MM.1S (cell line): Measurements from ENCODE around the gene ZNF791.

Source experiments
- CTCF ChIP-seq: fragments of 300-600 bp; sonication (generic); IDR thresholded peaks from 2 replicates; pipeline ENCODE4 v1.5.1; 2016; ENCODE audit warnings: antibody characterized with exemption, low read length, mixed read lengths
- EZH2 ChIP-seq: fragments of 300-600 bp; sonication (generic); optimal IDR thresholded peaks from 2 replicates; pipeline ENCODE3; 2017; ENCODE audit warnings: low read depth, mild to moderate bottlenecking, antibody characterized with exemption, low read length, mixed read lengths

- no peak for TF ChIP-seq CTCF
- no peak for TF ChIP-seq EZH2
Measured at GRCh38 chr19:12681074-12681987, 70.6 kb downstream of the ZNF791 start, which contains the start of gene DHPS.
